H1 (cell line): ENCODE measurements around the gene PRKAB2. TPM values are rescaled to one million over a fixed set of nuclear protein-coding genes. Genes with fewer than 3 reads are reported as not detected.

Experiments
- CTCF ChIA-PET: fragments of 300-600 bp; sonication (Branson Sonifier 250); formaldehyde crosslinking; loops from one replicate; lab custom pipeline; 2021; ENCODE audit not compliant: partially characterized antibody; lab: Charles Lee
- POLR2A ChIA-PET: fragments of 300-600 bp; sonication (Branson Sonifier 250); formaldehyde crosslinking; loops from one replicate; lab custom pipeline; 2021; ENCODE audit warnings: inconsistent platforms; ENCODE audit not compliant: partially characterized antibody; lab: Charles Lee
- DNase-seq, 2 experiments: peaks; one replicate each; pipeline versions ENCODE4 v3.0.0 to v3.0.0-alpha.2; 2010 to 2022; ENCODE audit warnings: low spot score in 2 of 2, low read depth in 1 of 2, mixed read lengths in 1 of 2
- FAIRE-seq: peaks from 2 replicates; lab custom pipeline; 2011; peaks lifted over from hg19 to GRCh38; lab: Jason Lieb, UNC
- H2AFZ ChIP-seq: 2 replicates; pipeline ENCODE4 v1.8.1; 2012; ENCODE audit warnings: low read length, inconsistent platforms
- H2AK5ac ChIP-seq: 2 replicates; pipeline ENCODE4 v1.6.1; 2013; ENCODE audit warnings: low read depth, low read length
- H2BK120ac ChIP-seq: replicated peaks from 2 replicates; pipeline ENCODE3; 2013; ENCODE audit warnings: low read depth, low read length, inconsistent platforms
- H2BK12ac ChIP-seq: 2 replicates; pipeline ENCODE4 v1.6.1; 2013; ENCODE audit warnings: low read depth, low read length
- H2BK15ac ChIP-seq: 2 replicates; pipeline ENCODE4 v1.6.1; 2013; ENCODE audit warnings: low read length
- H2BK20ac ChIP-seq: 2 replicates; pipeline ENCODE4 v1.6.1; 2013; ENCODE audit warnings: low read length
- H2BK5ac ChIP-seq: 2 replicates; pipeline ENCODE4 v1.6.1; 2013; ENCODE audit warnings: low read depth, low read length
- H3K14ac ChIP-seq: 2 replicates; pipeline ENCODE4 v1.6.1; 2013; ENCODE audit warnings: inconsistent platforms; ENCODE audit not compliant: insufficient read length
- H3K18ac ChIP-seq: 2 replicates; pipeline ENCODE4 v1.6.1; 2013; ENCODE audit warnings: low read length; ENCODE audit errors: extremely low read depth
- H3K23ac ChIP-seq: 2 replicates; pipeline ENCODE4 v1.6.1; 2013; ENCODE audit warnings: inconsistent platforms; ENCODE audit not compliant: insufficient read length
- H3K23me2 ChIP-seq: 2 replicates; pipeline ENCODE4 v1.6.1; 2013; ENCODE audit warnings: low read depth, low read length
- H3K27ac ChIP-seq: 2 replicates; pipeline ENCODE4 v1.6.1; 2011; ENCODE audit warnings: low read depth, low read length, inconsistent platforms
- H3K27me3 ChIP-seq, 4 experiments: replicated peaks in 1 of 4; 1 replicate in 1 of 4; 2 replicates in 3 of 4; pipeline versions ENCODE4 v1.6.1 to v1.8.1; 2011 to 2013; ENCODE audit warnings: low read length in 3 of 4, mild to moderate bottlenecking in 3 of 4, inconsistent platforms in 2 of 4, mixed read lengths in 2 of 4, moderate library complexity in 1 of 4; ENCODE audit not compliant: control insufficient read depth in 3 of 4, insufficient read depth in 3 of 4; ENCODE audit errors: extremely low read depth in 1 of 4
- H3K36me3 ChIP-seq, 4 experiments: 2 replicates each; pipeline versions ENCODE4 v1.6.1 to v1.8.1; 2011 to 2013; ENCODE audit warnings: mild to moderate bottlenecking in 4 of 4, low read length in 3 of 4, moderate library complexity in 2 of 4, control low read depth in 1 of 4, inconsistent platforms in 1 of 4; ENCODE audit not compliant: insufficient read depth in 4 of 4, control insufficient read depth in 2 of 4
- H3K4ac ChIP-seq: replicated peaks from 2 replicates; pipeline ENCODE3; 2013; ENCODE audit warnings: low read length, low read depth, mixed read lengths, inconsistent platforms; ENCODE audit not compliant: insufficient read length
- H3K4me1 ChIP-seq, 4 experiments: replicated peaks in 1 of 4; 1 replicate in 1 of 4; 2 replicates in 3 of 4; pipeline versions ENCODE4 v1.6.1 to v1.8.1; 2011 to 2013; ENCODE audit warnings: low read length in 3 of 4, inconsistent platforms in 2 of 4, mixed read lengths in 1 of 4; ENCODE audit not compliant: insufficient read depth in 4 of 4, control insufficient read depth in 3 of 4
- H3K4me2 ChIP-seq, 2 experiments: 2 replicates each; pipeline versions ENCODE4 v1.6.1 to v1.8.1; 2011 to 2013; ENCODE audit warnings: low read depth in 2 of 2, low read length in 2 of 2, control low read depth in 1 of 2, inconsistent platforms in 1 of 2, mild to moderate bottlenecking in 1 of 2; ENCODE audit not compliant: insufficient read depth in 1 of 2
- H3K4me3 ChIP-seq, 4 experiments: fragments of 200-600, 300-600 bp in 1 of 4; sonication (generic), shearing (Covaris generic), sonication (Bioruptor Twin) in 1 of 4; 2 replicates each; pipeline versions ENCODE4 v1.5.1 to v1.8.1; 2011 to 2016; ENCODE audit warnings: low read length in 4 of 4, low read depth in 3 of 4, control low read depth in 2 of 4, inconsistent platforms in 2 of 4, mild to moderate bottlenecking in 2 of 4, mixed read lengths in 1 of 4, moderate library complexity in 1 of 4; ENCODE audit not compliant: insufficient read depth in 2 of 4; ENCODE audit errors: extremely low read depth in 1 of 4
- H3K56ac ChIP-seq: replicated peaks from 2 replicates; pipeline ENCODE3; 2013; ENCODE audit warnings: low read depth, mild to moderate bottlenecking, mixed read lengths, low read length, inconsistent platforms; ENCODE audit not compliant: insufficient read length
- H3K79me1 ChIP-seq: 2 replicates; pipeline ENCODE4 v1.6.1; 2013; ENCODE audit warnings: low read depth, low read length, control low read depth
- H3K79me2 ChIP-seq, 2 experiments: 2 replicates each; pipeline versions ENCODE4 v1.6.1 to v1.8.1; 2012 to 2013; ENCODE audit warnings: low read length in 2 of 2, mild to moderate bottlenecking in 2 of 2, inconsistent platforms in 1 of 2; ENCODE audit not compliant: insufficient read depth in 2 of 2, control insufficient read depth in 1 of 2
- H3K9ac ChIP-seq, 4 experiments: replicated peaks in 1 of 4; 1 replicate in 1 of 4; 2 replicates in 3 of 4; pipeline versions ENCODE4 v1.6.1 to v1.8.1; 2011 to 2013; ENCODE audit warnings: low read depth in 3 of 4, low read length in 3 of 4, control low read depth in 2 of 4, mild to moderate bottlenecking in 2 of 4, moderate library complexity in 2 of 4, inconsistent platforms in 1 of 4; ENCODE audit errors: extremely low read depth in 1 of 4
- H3K9me3 ChIP-seq, 2 experiments: 2 replicates each; pipeline versions ENCODE4 v1.6.1 to v1.8.1; 2012 to 2013; ENCODE audit warnings: mild to moderate bottlenecking in 2 of 2, moderate library complexity in 2 of 2, control low read depth in 1 of 2, inconsistent platforms in 1 of 2, low read depth in 1 of 2, low read length in 1 of 2, mixed read lengths in 1 of 2; ENCODE audit not compliant: insufficient read depth in 2 of 2
- H4K20me1 ChIP-seq, 2 experiments: replicated peaks in 1 of 2; 2 replicates each; pipeline versions ENCODE3 to v1.8.1; 2011 to 2013; ENCODE audit warnings: inconsistent platforms in 2 of 2, low read length in 2 of 2, mild to moderate bottlenecking in 1 of 2; ENCODE audit not compliant: insufficient read depth in 2 of 2, control insufficient read depth in 1 of 2
- H4K5ac ChIP-seq: 2 replicates; pipeline ENCODE4 v1.6.1; 2013; ENCODE audit warnings: low read length, low read depth, mixed read lengths, inconsistent platforms; ENCODE audit not compliant: insufficient read length
- H4K8ac ChIP-seq: 2 replicates; pipeline ENCODE4 v1.8.0; 2013; ENCODE audit warnings: mild to moderate bottlenecking, moderate library complexity, low read length, inconsistent platforms; ENCODE audit not compliant: insufficient read depth; ENCODE audit errors: extremely low read depth
- H4K91ac ChIP-seq: replicated peaks from 2 replicates; pipeline ENCODE3; 2013; ENCODE audit warnings: low read length, mixed read lengths, inconsistent platforms; ENCODE audit not compliant: insufficient read length
- ASH2L ChIP-seq: fragments of 200-600, 300-600 bp; sonication (generic); IDR thresholded peaks from one replicate; pipeline ENCODE4 v1.7.1; 2017; ENCODE audit warnings: low read length
- ATF3 ChIP-seq: IDR thresholded peaks from 2 replicates; pipeline ENCODE4 v1.6.1; 2011; ENCODE audit warnings: low read depth, mild to moderate bottlenecking, low read length; ENCODE audit not compliant: insufficient read depth
- CBX5 ChIP-seq: fragments of 300-800, 300-1000 bp; sonication (generic); IDR thresholded peaks from 2 replicates; pipeline ENCODE4 v1.7.1; 2016; ENCODE audit warnings: antibody characterized with exemption, low read length, low read depth
- CEBPB ChIP-seq: IDR thresholded peaks from 2 replicates; pipeline ENCODE4 v1.6.1; 2012; ENCODE audit warnings: low read depth, low read length
- EGR1 ChIP-seq: IDR thresholded peaks from 2 replicates; pipeline ENCODE4 v1.6.1; 2011; ENCODE audit warnings: low read depth, low read length, borderline replicate concordance
- FOSL1 ChIP-seq: IDR thresholded peaks from 2 replicates; pipeline ENCODE4 v1.6.1; 2011; ENCODE audit warnings: mild to moderate bottlenecking, low read depth, low read length, moderate library complexity; ENCODE audit not compliant: insufficient read depth
- JUND ChIP-seq: IDR thresholded peaks from 2 replicates; pipeline ENCODE4 v1.6.1; 2011; ENCODE audit warnings: mild to moderate bottlenecking, improper control_type of control experiment, low read length
- KDM1A ChIP-seq: fragments of 200-600, 300-600 bp; sonication (generic); IDR thresholded peaks from 2 replicates; pipeline ENCODE4 v1.7.1; 2016; ENCODE audit warnings: mild to moderate bottlenecking, low read length, borderline replicate concordance
- MAFK ChIP-seq: IDR thresholded peaks from 2 replicates; pipeline ENCODE4 v1.6.1; 2012; ENCODE audit warnings: low read depth, mild to moderate bottlenecking, improper control_type of control experiment, low read length
- SAP30 ChIP-seq: fragments of 300-600 bp; sonication (generic); IDR thresholded peaks from 2 replicates; pipeline ENCODE4 v1.7.1; 2012; ENCODE audit warnings: low read length, moderate library complexity, mild to moderate bottlenecking, inconsistent platforms; ENCODE audit not compliant: insufficient read depth, insufficient replicate concordance
- SIN3A ChIP-seq, 2 experiments: IDR thresholded peaks in 1 of 2; conservative IDR thresholded peaks in 1 of 2; 2 replicates each; pipeline ENCODE4 v1.6.1; 2011 to 2012; ENCODE audit warnings: low read length in 2 of 2, improper control_type of control experiment in 1 of 2, low read depth in 1 of 2, mild to moderate bottlenecking in 1 of 2
- SIX5 ChIP-seq: IDR thresholded peaks from 2 replicates; pipeline ENCODE4 v1.6.1; 2011; ENCODE audit warnings: mild to moderate bottlenecking, low read depth, low read length
- SUZ12 ChIP-seq: fragments of 200-600 bp; sonication (generic); IDR thresholded peaks from 2 replicates; pipeline ENCODE4 v1.6.1; 2012; ENCODE audit warnings: mild to moderate bottlenecking, inconsistent platforms, low read length, moderate library complexity, mixed read lengths
- ZNF274 ChIP-seq: IDR thresholded peaks from 2 replicates; pipeline ENCODE4 v1.7.0; 2012; ENCODE audit warnings: low read length, borderline replicate concordance; ENCODE audit errors: extremely low read depth
- WGBS, 2 experiments: shearing (Covaris generic) in 1 of 2; methylation state at CpG; one replicate each; pipeline versions ENCODE4 v1.1.6 to v1.1.7; 2013 to 2015; ENCODE audit warnings: low lambda C conversion rate in 2 of 2, mixed read lengths in 2 of 2, inconsistent platforms in 1 of 2, low coverage in 1 of 2, missing lambda C conversion rate in 1 of 2; ENCODE audit not compliant: insufficient replicate concordance in 2 of 2, insufficient coverage in 1 of 2, insufficient read length in 1 of 2; ENCODE audit errors: extremely low coverage in 1 of 2, missing lambda C conversion rate in 1 of 2; 5-methylcytosine and 5-hydroxymethylcytosine counted together
- polyA plus RNA-seq, 7 experiments: library from polyadenylated mRNA; depleted of rRNA in 3 of 7; stranded (reverse) in 5 of 7; unstranded in 2 of 7; fragments of >200 nt in 5 of 7; fragments of 200-250 nt in 2 of 7; gene quantifications; 1 replicate in 5 of 7; 2 replicates in 1 of 7; 4 replicates in 1 of 7; pipeline versions ENCODE4 v1.2.1 to v1.2.3, GENCODE V29; 2011 to 2013; ENCODE audit warnings: missing spikeins in 2 of 7, mixed read lengths in 2 of 7
- total RNA-seq: library from RNA; stranded (reverse); fragmentation: NEBNext Ultra II Directional; extraction: Animal tissue kit (Norgen Biotek cat#: 25700); gene quantifications from 2 replicates; pipeline ENCODE4 v1.2.1, GENCODE V29; 2021

PRKAB2 gene
- total and polyA plus RNA-seq, 2 of the 8 experiments (the other 6 are each of a cell fraction or from before 2014, with no cell fraction given): 15.0 to 18.9 TPM

GRCh38 chr1:147167365-147167764 lies 4.9 kb downstream of the PRKAB2 start:
- H2BK120ac ChIP-seq: no peak overlapping the region
- no peak overlapping the region for H3K23ac ChIP-seq
- no peak overlapping the region for H4K8ac ChIP-seq
- POLR2A ChIA-PET: interaction anchor here (1.9 to 7.3 kb wide), 2 partner anchors 75 to 83 kb away, joined by 4 to 48 read pairs; partner anchors contain the start of gene CHD1L
- no peak overlapping the region for H2BK20ac ChIP-seq
- 89% methylated on average over 1 of the region's 1 CpG; no CpG with 5 or more reads in 1 of the 2 experiments for whole genome bisulfite sequencing, 2 experiments
- CTCF ChIA-PET: interaction anchor here (2.1 kb wide), 1 partner anchor 17 kb away, joined by 6 read pairs; no protein-coding TSS in a partner anchor
- peaks cover 4 to 53% of the 10 kb centered on the region in 2 experiments; a peak in 3 of 4 replicates for H3K79me2 ChIP-seq
- H2BK12ac ChIP-seq: no peak overlapping the region
- no peak overlapping the region for H3K4ac ChIP-seq
- H3K36me3 ChIP-seq: peaks cover 0 to 16% (median 14%) of the 10 kb centered on the region in 4 experiments; a peak in 7 of 8 replicates
- H2BK5ac ChIP-seq: no peak overlapping the region
- H3K14ac ChIP-seq: no peak overlapping the region
- H4K5ac ChIP-seq: no peak overlapping the region
- no peak overlapping the region for H2AK5ac ChIP-seq
- H3K27ac ChIP-seq: no peak overlapping the region
- H3K27me3 ChIP-seq: no peaks in the 10 kb centered on the region
- H3K23me2 ChIP-seq: no peaks in the 10 kb centered on the region
- peaks cover 0 to 6% of the 10 kb centered on the region in 2 experiments for H4K20me1 ChIP-seq
- no peak overlapping the region for H4K91ac ChIP-seq
- H3K56ac ChIP-seq: no peak overlapping the region
- no peaks in the 10 kb centered on the region for H3K9me3 ChIP-seq
- H3K9ac ChIP-seq: no peak overlapping the region
- H3K4me2 ChIP-seq: no peak overlapping the region
- DNase-seq (no peak), FAIRE-seq (no peak)
- no peak overlapping the region for H3K4me3 ChIP-seq
- H2AFZ ChIP-seq: no peak overlapping the region
- no peak overlapping the region for H3K18ac ChIP-seq
- no peak overlapping the region for H2BK15ac ChIP-seq
- H3K79me1 ChIP-seq: 0 out of 2 replicates have a peak, but pooled peaks cover 2% of the 10 kb centered on the region
- peaks cover 2 to 12% (median 6%) of the 10 kb centered on the region in 4 experiments; a peak in 4 of 7 replicates for H3K4me1 ChIP-seq
- TF ChIP-seq SIX5 (no peak), FOSL1 (no peak), CEBPB (no peak), SAP30 (no peak), KDM1A (no peak), MAFK (no peak), EGR1 (no peak), CBX5 (no peak), ATF3 (no peak), SIN3A (conservative IDR thresholded peaks at IDR 0.05 in 1 of 2, IDR thresholded peaks at IDR 0.05 in 1 of 2; ENCODE audit: low read depth in 1 of 2, low read length in 2 of 2) (no peak), ASH2L (no peak), SUZ12 (no peak), JUND (no peak), ZNF274 (no peak)
